GM19023 (cell line): ENCODE data around the gene ZNF630.
A peak's percentile ranks its signal among the peaks of the same experiment; 100 is the strongest.
"Not testable (repeated sequence)": the region's sequence is repeated elsewhere in the genome, so short reads cannot be mapped to it uniquely, and the experiment has no call there.

Source experiments
- ATAC-seq: cut with Tn5 transposase; IDR thresholded peaks from one replicate; pipeline ENCODE4 v1.9.1; 2021; ENCODE audit warnings: mild to moderate bottlenecking, moderate library complexity; ENCODE audit not compliant: unreplicated experiment

ZNF630 gene

DNA sequence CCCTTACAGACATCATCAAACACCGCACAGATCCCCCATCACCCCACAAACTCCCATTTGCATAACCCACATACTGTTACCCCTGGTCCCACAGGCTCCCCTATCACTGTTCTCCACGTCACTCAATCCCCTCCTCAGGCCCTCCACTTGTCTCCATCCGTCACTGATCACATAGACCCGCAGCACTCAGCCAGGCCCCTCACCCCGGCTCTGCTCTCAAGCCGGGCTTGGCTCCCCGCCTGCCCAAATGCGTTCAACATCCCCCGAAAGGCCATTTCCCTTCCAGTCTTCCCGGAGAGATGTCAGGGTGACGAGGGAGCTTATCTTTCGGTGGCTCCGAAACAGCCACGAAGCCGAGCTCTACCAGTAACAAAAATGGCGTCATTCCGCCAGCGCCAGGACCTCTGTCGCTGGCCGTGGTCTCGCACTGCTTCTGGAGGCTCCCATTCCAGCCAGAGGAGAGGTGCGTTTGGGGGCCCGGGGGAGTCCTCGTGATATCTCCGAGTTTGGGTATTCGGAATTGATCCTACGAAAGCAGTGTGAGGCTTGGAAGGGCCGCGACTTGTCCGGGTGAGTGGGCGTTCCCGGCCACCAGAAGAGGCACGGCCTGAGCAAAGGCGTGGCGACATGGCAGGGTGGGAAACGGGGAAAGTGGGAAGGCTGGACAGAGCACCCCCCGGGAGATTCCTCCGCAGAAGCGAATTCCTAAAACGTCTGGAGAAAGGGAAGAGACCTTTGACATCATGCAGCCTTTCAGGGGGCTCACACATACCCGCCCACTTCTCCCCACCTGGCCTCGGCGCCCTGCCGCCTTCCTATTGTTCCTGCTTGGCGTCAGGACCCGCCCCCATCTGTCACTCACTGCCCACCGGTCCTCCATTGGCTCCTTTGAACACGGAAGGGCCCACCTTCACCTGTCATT lies at the start of gene ZNF630:
TSS of gene ZNF630 (minus strand) at position 577 of the 922 bp plus-strand sequence. CDS start 4,754 bp downstream, outside the sequence.
- ATAC-seq: peak; percentile 87

GRCh38 chrX:48107717-48108116 lies 36.3 kb upstream of the ZNF630 start:
- no peak for ATAC-seq

DNA sequence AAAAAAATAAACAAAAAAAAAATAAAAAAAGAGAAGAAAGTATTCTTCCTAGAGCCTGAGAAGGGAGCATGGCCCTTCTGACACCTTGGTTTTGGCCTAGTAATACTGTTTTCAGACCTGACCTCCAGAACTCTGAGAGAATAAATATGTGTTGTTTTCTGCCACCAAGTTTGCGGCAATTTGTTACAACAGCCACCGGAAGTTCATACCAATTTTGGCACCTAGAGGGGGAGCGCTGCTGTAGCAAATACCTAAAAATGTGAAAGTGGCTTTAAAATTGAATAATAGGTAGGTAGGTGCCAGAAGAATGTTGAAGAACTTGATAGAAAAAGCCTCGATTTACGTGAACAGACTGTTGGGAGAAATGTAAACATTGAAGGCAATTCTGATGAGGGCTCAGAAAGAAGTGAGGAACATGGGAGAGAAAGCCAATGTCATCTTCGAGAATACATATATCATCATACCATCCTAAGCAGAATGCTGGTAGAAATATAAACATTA lies 31.5 kb upstream of the ZNF630 start:
- ATAC-seq: no peak

DNA sequence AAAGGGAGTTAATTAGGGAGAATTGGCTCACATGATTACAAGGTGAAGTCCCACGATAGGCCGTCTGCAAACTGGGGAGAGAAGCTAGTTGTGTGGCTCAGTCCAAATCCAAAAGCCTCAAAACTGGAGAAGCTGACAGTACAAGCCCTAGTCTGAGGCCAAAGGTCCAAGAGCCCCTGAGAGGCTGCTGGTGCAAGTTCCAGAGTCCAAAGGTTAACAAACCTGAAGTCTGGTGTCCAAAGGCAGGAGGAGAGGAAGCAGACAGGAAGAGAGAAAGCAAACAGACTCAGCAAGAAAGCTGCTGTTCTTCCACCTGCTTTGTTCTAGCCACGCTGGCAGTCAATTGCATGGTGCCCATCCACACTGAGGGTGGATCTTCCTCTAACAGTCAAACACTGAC lies 30.0 kb upstream of the ZNF630 start:
- ATAC-seq: no peak

- not testable (repeated sequence) for ATAC-seq
Observed at GRCh38 chrX:48092558-48092957, 21.1 kb upstream of the ZNF630 start.

- no peak for ATAC-seq
Observed at GRCh38 chrX:48090123-48090522, 18.7 kb upstream of the ZNF630 start.

DNA sequence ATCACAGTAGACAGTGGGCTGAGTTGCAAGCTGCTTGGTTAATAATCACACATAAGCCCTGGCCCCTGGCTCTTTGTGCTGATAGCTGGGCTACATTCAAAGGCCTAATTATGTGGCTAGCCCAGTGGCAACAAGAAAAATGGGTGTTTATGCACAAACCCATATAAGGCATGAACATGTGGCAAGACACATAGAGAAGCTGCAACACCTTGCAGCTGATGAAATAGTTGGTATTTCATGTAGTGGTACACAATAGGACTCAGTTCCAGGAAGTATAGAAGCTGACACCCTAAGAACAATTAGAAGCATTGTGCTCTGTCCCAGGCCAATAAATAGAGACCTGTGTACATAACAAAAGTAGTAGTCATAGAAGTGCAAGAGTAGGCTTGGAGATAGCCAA lies 14.6 kb upstream of the ZNF630 start:
- no peak for ATAC-seq

DNA sequence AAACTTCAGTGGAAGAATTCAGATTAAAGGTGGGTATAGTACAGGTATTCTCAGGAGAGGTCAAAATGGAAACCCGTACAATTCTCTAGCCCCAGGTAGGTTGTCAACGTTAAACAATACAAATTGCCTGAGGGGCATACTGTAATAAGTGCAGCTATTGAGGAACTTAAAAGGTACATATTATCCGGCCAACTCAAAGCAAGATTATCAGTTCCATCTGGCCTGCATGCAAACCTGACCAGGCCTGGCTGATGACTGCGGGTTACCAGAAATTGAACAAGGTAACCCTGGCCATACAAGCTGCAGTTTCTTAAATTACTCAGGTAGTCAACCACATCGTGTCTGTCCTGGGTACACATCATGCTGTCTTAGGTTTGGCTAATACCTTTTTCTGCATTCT lies 12.3 kb upstream of the ZNF630 start:
- no peak for ATAC-seq

DNA sequence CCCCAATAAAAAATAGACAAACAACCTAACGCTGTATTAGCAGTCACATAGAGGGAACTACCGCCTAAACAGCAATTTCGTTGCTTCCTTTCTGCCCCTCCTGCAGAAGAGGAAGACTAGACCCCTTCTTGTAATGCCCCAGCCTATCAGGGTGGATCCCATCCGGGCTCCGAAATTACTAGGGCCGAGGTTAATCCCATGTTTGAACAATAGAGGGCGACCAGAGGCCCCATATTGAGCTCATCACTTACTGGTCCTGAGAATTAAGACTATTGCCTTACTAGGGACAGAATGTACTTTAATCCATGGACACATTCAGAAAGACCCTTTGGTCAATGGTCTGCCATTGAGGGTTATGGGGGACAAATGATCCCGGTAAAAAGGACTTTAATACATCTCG lies 11.8 kb upstream of the ZNF630 start:
- ATAC-seq: no peak

DNA sequence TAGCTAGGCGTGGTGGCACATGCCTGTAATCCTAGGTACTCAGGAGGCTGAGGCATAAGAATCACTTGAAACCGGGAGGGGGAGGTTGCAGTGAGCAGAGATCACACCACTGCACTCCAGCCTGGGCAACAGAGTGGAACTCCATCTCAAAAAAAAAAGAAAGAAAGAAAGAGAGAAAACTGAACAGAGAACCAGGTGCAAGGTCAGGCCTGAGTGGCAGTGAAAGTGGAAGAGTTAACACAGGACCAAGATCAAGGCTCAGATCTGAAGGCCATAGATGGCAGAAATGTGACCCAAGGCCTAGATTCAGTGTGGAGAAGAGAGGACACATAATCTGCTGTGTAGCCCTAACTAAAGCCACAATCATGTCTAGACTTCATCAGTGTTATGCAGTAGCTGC lies 4.9 kb upstream of the ZNF630 start:
- no peak for ATAC-seq

GRCh38 chrX:48071986-48072605 lies 656 bp upstream of the ZNF630 start:
- no peak for ATAC-seq

- no peak for ATAC-seq
Observed at GRCh38 chrX:48068096-48068887, 3.1 kb downstream of the ZNF630 start.

DNA sequence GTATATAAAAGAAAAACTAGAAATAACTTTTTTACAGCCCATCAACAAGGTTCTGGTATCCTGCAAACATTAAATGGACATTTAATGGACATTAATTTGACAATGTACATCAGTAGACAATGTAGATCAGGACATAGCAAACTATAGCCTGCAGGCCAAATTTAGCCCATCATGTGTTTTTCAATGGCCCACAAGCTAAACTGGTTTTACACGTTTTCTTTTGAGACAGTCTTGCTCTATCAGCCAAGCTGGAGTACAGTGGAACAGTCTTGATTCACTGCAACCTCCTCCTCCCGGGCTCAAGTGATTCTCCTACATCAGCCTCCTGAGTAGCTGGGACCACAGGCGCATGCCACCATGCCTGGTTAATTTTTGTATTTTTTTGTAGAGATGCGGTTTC lies 7.2 kb downstream of the ZNF630 start:
- ATAC-seq: no peak

DNA sequence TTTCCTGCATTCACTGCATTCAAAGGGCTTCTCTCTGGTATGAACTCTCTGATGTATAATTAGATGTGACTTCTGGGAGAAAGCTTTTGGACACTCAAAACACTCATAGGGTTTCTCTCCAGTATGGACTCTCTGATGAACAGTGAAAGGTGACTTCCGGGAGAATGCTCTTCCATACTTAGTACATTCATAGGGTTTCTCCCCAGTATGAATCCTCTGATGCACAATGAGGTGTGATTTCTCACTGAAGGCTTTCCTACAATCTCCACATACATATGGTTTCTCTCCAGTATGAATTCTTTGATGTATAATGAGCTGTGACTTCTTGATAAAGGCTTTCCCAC lies 12.2 kb downstream of the ZNF630 start:
- no peak for ATAC-seq

- no peak for ATAC-seq
Observed at GRCh38 chrX:48058621-48059295, 12.7 kb downstream of the ZNF630 start.

DNA sequence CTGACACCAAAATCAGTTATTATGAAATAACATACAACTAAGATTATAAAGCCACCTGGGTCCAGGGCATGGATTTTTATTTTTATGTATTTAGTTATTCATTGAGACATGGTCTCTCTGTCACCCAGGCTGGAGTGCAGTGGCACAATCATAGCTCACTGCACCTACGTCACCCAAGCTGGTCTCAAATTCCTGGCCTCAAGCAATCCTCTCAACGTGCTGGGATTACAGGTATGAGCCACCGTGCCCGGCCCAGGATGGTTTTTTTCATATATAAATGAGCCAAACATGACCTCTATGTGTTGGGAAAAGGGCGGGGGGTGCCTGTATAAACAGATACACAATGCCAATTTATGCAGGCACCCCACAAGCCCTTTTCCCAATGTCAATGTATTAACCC lies 24.6 kb downstream of the ZNF630 start:
- no peak for ATAC-seq

- ATAC-seq: no peak
Observed at GRCh38 chrX:48045410-48046311, 25.8 kb downstream of the ZNF630 start.

DNA sequence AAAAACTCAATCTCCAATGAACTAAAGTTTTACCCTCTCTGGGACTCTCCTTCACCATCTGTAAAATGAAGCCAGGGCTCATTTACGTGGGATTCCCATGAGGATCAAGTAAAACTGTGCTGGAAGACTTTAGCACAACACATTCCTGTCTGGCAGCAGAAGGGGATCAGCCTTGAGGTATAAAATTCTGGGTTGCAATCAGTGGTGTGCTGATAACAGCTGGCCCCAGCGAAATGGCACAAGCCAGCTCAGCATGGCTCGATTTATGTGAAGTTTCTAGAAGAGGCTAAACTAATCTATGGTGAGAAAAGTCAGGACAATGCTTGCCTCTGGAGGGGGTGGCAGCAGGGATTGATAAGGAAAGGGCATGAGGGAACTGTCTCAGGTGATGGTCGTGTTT lies 28.4 kb downstream of the ZNF630 start:
- no peak for ATAC-seq

- no peak for ATAC-seq
Observed at GRCh38 chrX:48035891-48036290, 35.5 kb downstream of the ZNF630 start.

GRCh38 chrX:48030641-48031173 lies 40.7 kb downstream of the ZNF630 start:
- ATAC-seq: not testable (repeated sequence)
